Measurements from ENCODE around the gene CTNNA1.

GRCh38 chr5:138925090-138925635 lies 171.9 kb downstream of the CTNNA1 start:
- TF ChIP-seq CTCF (conservative IDR thresholded peaks at IDR 0.05; ENCODE audit: low read depth, low read length) (no peak), EZH2 (IDR thresholded peaks at IDR 0.05; ENCODE audit: low read length, unreplicated experiment) (no peak)

Data from PC-3 (cell line).